Lower lobe of right lung (tissue), 2 donors: ENCODE results near the gene THOP1. TPM values are rescaled to one million over a fixed set of nuclear protein-coding genes. Genes with fewer than 3 reads are reported as not detected.
A peak's percentile ranks its signal among the peaks of the same experiment; 100 is the strongest.

Experiments
- ATAC-seq, 2 donors: fragments of 200-7000 bp; cut with Tn5 transposase; one replicate each; pipeline ENCODE4 v1.9.1; 2020 to 2022; ENCODE audit warnings: mild to moderate bottlenecking in 2 of 2, moderate library complexity in 2 of 2
- DNase-seq: peaks from one replicate; pipeline ENCODE4 v3.0.0-alpha.2; 2020
- H3K27ac ChIP-seq: fragments of 200-600 bp; one replicate; pipeline ENCODE4 v1.8.0; 2022
- H3K27me3 ChIP-seq: fragments of 200-600 bp; one replicate; pipeline ENCODE4 v1.8.0; 2022; ENCODE audit warnings: low read depth
- H3K36me3 ChIP-seq: fragments of 200-600 bp; one replicate; pipeline ENCODE4 v1.8.0; 2022; ENCODE audit warnings: mild to moderate bottlenecking
- H3K4me1 ChIP-seq: fragments of 200-600 bp; one replicate; pipeline ENCODE4 v1.8.0; 2022
- H3K4me3 ChIP-seq: fragments of 200-600 bp; one replicate; pipeline ENCODE4 v1.8.0; 2022; ENCODE audit warnings: mild to moderate bottlenecking
- H3K9me3 ChIP-seq: fragments of 200-600 bp; one replicate; pipeline ENCODE4 v1.8.0; 2022
- CTCF ChIP-seq: fragments of 200-600 bp; IDR thresholded peaks from one replicate; pipeline ENCODE4 v1.8.0; 2022; ENCODE audit warnings: antibody characterized with exemption, mild to moderate bottlenecking
- intact Hi-C: fragments of 100-400 bp; cut with DNase I; formaldehyde crosslinking; loops from one replicate; pipeline ENCODE4 v1.11.0; 2022
- total RNA-seq: library from RNA; stranded (reverse); fragmentation: NEBNext Ultra II Directional; extraction: Animal tissue kit (Norgen Biotek cat#: 25700); gene quantifications from one replicate; pipeline ENCODE4 v1.2.1, GENCODE V29; 2021
- donor health status: DM: no; HTN: yes; CAD: no; lungs with severe emphysema.

The THOP1 gene
- total RNA-seq, 1 donor from 2014 or later: 34.9 TPM

- no peak for DNase-seq
- no peaks in the 10 kb centered on the region for H3K27me3 ChIP-seq
- H3K36me3 ChIP-seq: peaks cover 95% of the 10 kb centered on the region
- no peak overlapping the region for H3K4me3 ChIP-seq
- TF ChIP-seq CTCF: no peak
- no peak overlapping the region for H3K27ac ChIP-seq
- no peak for ATAC-seq
- no peaks in the 10 kb centered on the region for H3K9me3 ChIP-seq
- H3K4me1 ChIP-seq: no peaks in the 10 kb centered on the region
- intact Hi-C loops: no loop called here
These were observed 25.9 kb upstream of the THOP1 start for GRCh38 chr19:2759362-2759761.

GRCh38 chr19:2759965-2760364 is 25.3 kb upstream of the THOP1 start:
- no peaks in the 10 kb centered on the region for H3K27me3 ChIP-seq
- H3K9me3 ChIP-seq: no peaks in the 10 kb centered on the region
- intact Hi-C loops: no loop called here
- H3K27ac ChIP-seq: no peak overlapping the region
- DNase-seq (no peak), ATAC-seq (peak; percentile 55 to 63)
- no peak overlapping the region for H3K4me3 ChIP-seq
- peaks cover 95% of the 10 kb centered on the region for H3K36me3 ChIP-seq
- no peaks in the 10 kb centered on the region for H3K4me1 ChIP-seq
- TF ChIP-seq CTCF: no peak

GRCh38 chr19:2761309-2761677 is 24.0 kb upstream of the THOP1 start:
- Histone ChIP-seq H3K4me3 (no peak overlapping the region), H3K27me3 (no peaks in the 10 kb centered on the region), H3K27ac (no peak overlapping the region), H3K9me3 (no peaks in the 10 kb centered on the region), H3K4me1 (no peaks in the 10 kb centered on the region), H3K36me3 (peaks cover 95% of the 10 kb centered on the region)
- ATAC-seq (no peak), DNase-seq (no peak)
- intact Hi-C loops: no loop called here
- no peak for TF ChIP-seq CTCF

GRCh38 chr19:2761876-2762782 is 23.2 kb upstream of the THOP1 start:
- Histone ChIP-seq H3K4me1 (no peaks in the 10 kb centered on the region), H3K27me3 (no peaks in the 10 kb centered on the region), H3K4me3 (no peak overlapping the region), H3K27ac (no peak overlapping the region), H3K36me3 (peaks cover 95% of the 10 kb centered on the region), H3K9me3 (no peaks in the 10 kb centered on the region)
- intact Hi-C loops: no loop called here
- DNase-seq (no peak), ATAC-seq (no peak)
- no peak for TF ChIP-seq CTCF

GRCh38 chr19:2762783-2763496 is 22.4 kb upstream of the THOP1 start:
- no peaks in the 10 kb centered on the region for H3K27me3 ChIP-seq
- intact Hi-C loops: no loop called here
- H3K4me3 ChIP-seq: no peak overlapping the region
- no peak for TF ChIP-seq CTCF
- H3K36me3 ChIP-seq: peaks cover 90% of the 10 kb centered on the region
- H3K27ac ChIP-seq: no peak overlapping the region
- ATAC-seq (no peak), DNase-seq (no peak)
- no peaks in the 10 kb centered on the region for H3K9me3 ChIP-seq
- no peaks in the 10 kb centered on the region for H3K4me1 ChIP-seq
